AG04450 (cell line): ENCODE measurements around the gene GSKIP. TPM values are rescaled to one million over a fixed set of nuclear protein-coding genes. Genes with fewer than 3 reads are reported as not detected.

ENCODE experiments used
- CTCF ChIA-PET: fragments of 300-600, 350-600 bp; formaldehyde crosslinking; extraction: SDS; loops from one replicate; lab custom pipeline; 2022; ENCODE audit warnings: antibody characterized with exemption, inconsistent platforms; lab: Charles Lee
- POLR2A ChIA-PET: fragments of 350-600 bp; formaldehyde crosslinking; extraction: SDS; loops from one replicate; lab custom pipeline; 2021; ENCODE audit warnings: antibody characterized with exemption, inconsistent platforms; lab: Yijun Ruan, JAX
- DNase-seq: peaks from one replicate; pipeline ENCODE4 v3.0.0-alpha.2; 2011; ENCODE audit warnings: low read depth, low spot score
- H3K27ac ChIP-seq: one replicate; pipeline ENCODE4 v1.5.1; 2012; ENCODE audit warnings: low read depth, low read length, control low read depth
- H3K27me3 ChIP-seq: one replicate; pipeline ENCODE4 v1.6.0; 2012; ENCODE audit warnings: low read length; ENCODE audit not compliant: control insufficient read depth, insufficient read depth
- H3K4me3 ChIP-seq: 2 replicates; pipeline ENCODE4 v1.5.1; 2011; ENCODE audit warnings: mild to moderate bottlenecking, low read depth, low read length, control low read depth
- H3K9me3 ChIP-seq: 2 replicates; pipeline ENCODE4 v1.5.1; 2012; ENCODE audit warnings: low read length; ENCODE audit not compliant: control insufficient read depth, insufficient read depth
- CTCF ChIP-seq: IDR thresholded peaks from 2 replicates; pipeline ENCODE4 v1.5.1; 2011; ENCODE audit warnings: low read depth, low read length, control low read depth, inconsistent platforms
- polyA plus RNA-seq: library from polyadenylated mRNA; depleted of rRNA; stranded (reverse); fragments of >200 nt; gene quantifications from 2 replicates; pipeline ENCODE4 v1.2.3, GENCODE V29; 2011

The GSKIP gene
- polyA plus RNA-seq, 1 experiment: 37.9 TPM

- H3K9me3 ChIP-seq: no peaks in the 10 kb centered on the region
- DNase-seq: no peak
- POLR2A ChIA-PET: no interaction called here
- CTCF ChIA-PET: no interaction called here
- H3K27ac ChIP-seq: no peak overlapping the region
- TF ChIP-seq CTCF: no peak
- no peak overlapping the region for H3K4me3 ChIP-seq
- no peaks in the 10 kb centered on the region for H3K27me3 ChIP-seq
These were observed 10.2 kb downstream of the GSKIP start for GRCh38 chr14:96373538-96373937.

GRCh38 chr14:96376093-96376492, 12.8 kb downstream of the GSKIP start:
- DNase-seq: no peak
- Histone ChIP-seq H3K27me3 (no peaks in the 10 kb centered on the region), H3K27ac (no peak overlapping the region), H3K9me3 (no peaks in the 10 kb centered on the region), H3K4me3 (no peak overlapping the region)
- ChIA-PET POLR2A (no interaction called here), CTCF (no interaction called here)
- TF ChIP-seq CTCF: no peak

- H3K27ac ChIP-seq: no peak overlapping the region
- no peaks in the 10 kb centered on the region for H3K27me3 ChIP-seq
- ChIA-PET POLR2A (no interaction called here), CTCF (interaction anchor here (1.4 kb wide), 1 partner anchor 280 kb away, joined by 4 read pairs; no protein-coding TSS in a partner anchor)
- TF ChIP-seq CTCF: no peak
- H3K4me3 ChIP-seq: no peak overlapping the region
- no peak for DNase-seq
- no peaks in the 10 kb centered on the region for H3K9me3 ChIP-seq
These were observed 17.4 kb downstream of the GSKIP start for GRCh38 chr14:96380735-96381134.

- ChIA-PET CTCF (no interaction called here), POLR2A (no interaction called here)
- H3K9me3 ChIP-seq: no peaks in the 10 kb centered on the region
- no peak overlapping the region for H3K27ac ChIP-seq
- no peak overlapping the region for H3K4me3 ChIP-seq
- no peaks in the 10 kb centered on the region for H3K27me3 ChIP-seq
- no peak for DNase-seq
- TF ChIP-seq CTCF: no peak
These were observed 20.1 kb downstream of the GSKIP start for GRCh38 chr14:96383445-96383844.

- Histone ChIP-seq H3K4me3 (no peak overlapping the region), H3K27ac (no peak overlapping the region), H3K27me3 (no peaks in the 10 kb centered on the region), H3K9me3 (no peaks in the 10 kb centered on the region)
- DNase-seq: no peak
- TF ChIP-seq CTCF: no peak
- CTCF ChIA-PET: no interaction called here
- POLR2A ChIA-PET: interaction anchor here (0.6 kb wide), 1 partner anchor 16 kb away, joined by 3 read pairs; no protein-coding TSS in a partner anchor
These were observed 20.7 kb downstream of the GSKIP start for GRCh38 chr14:96384053-96384452.
